Omental fat pad (tissue), 4 donors: ENCODE results near the gene IL31RA. TPM values are rescaled to one million over a fixed set of nuclear protein-coding genes. Genes with fewer than 3 reads are reported as not detected.

Experiments
- ATAC-seq: fragments of 150-250 bp; one replicate; pipeline ENCODE4 v1.9.1; 2016; ENCODE audit warnings: mild to moderate bottlenecking, moderate library complexity; ENCODE audit not compliant: low FRiP score
- DNase-seq: peaks from one replicate; pipeline ENCODE4 v3.0.0-alpha.2; 2019; ENCODE audit warnings: low spot score
- CTCF ChIP-seq, 3 donors: fragments of 450-650 bp; IDR thresholded peaks; one replicate each; pipeline ENCODE4 v1.5.1; 2016 to 2017; ENCODE audit warnings: antibody characterized with exemption in 3 of 3, mild to moderate bottlenecking in 3 of 3, moderate library complexity in 2 of 3
- total RNA-seq, 4 donors: library from RNA; depleted of rRNA; stranded (reverse); fragments of >200 nt; gene quantifications; one replicate each; pipeline ENCODE4 v1.1.0, GENCODE V29; 2016

The IL31RA gene
- total RNA-seq, 4 donors from 2014 or later: not detected

DNA sequence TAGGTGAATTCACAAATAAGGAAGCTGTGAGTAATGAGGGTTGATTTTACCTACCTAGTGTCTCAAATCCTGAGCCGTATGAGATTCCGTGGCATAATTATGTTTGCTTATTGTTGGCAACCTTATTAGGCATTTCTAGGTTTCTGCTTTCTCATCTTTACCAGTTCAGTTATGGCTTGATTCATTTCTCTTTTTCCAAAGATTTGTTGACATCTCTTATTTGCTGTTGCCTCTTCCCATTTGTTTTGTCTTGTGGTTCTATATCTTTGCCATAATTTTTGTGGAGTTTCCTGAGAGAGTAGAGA lies 470 bp downstream of the IL31RA start:
- ATAC-seq (no peak), DNase-seq (no peak)
- TF ChIP-seq CTCF (IDR thresholded peaks at IDR 0.05): no peak

GRCh38 chr5:55852503-55852902 lies 1.3 kb downstream of the IL31RA start:
- no peak for DNase-seq
- TF ChIP-seq CTCF (IDR thresholded peaks at IDR 0.05): no peak
- ATAC-seq: no peak

GRCh38 chr5:55853041-55853670 lies 2.0 kb downstream of the IL31RA start:
- TF ChIP-seq CTCF (IDR thresholded peaks at IDR 0.05): no peak
- no peak for DNase-seq
- ATAC-seq: no peak

GRCh38 chr5:55853818-55854217 lies 2.7 kb downstream of the IL31RA start:
- DNase-seq: no peak
- no peak for ATAC-seq
- TF ChIP-seq CTCF (IDR thresholded peaks at IDR 0.05): no peak

DNA sequence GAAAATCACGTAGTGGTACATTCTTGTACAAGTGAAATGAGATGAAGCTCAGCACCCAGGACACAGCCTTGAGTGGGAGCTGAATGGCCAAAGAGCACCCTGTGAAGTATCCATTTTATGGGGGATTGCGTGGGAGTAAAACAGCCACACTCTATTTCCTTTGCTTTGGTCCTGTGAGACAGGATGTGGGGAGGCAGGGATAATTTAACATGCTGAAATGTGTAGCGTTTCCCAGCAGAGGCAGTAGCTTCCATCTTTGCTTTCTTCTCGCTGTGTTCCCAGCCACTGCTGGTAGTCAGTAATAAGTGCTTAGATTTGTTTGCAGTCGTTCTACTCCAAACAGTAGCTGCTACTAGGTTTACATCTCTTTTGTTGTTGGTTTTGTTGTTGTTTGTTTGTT lies 4.4 kb downstream of the IL31RA start:
- DNase-seq (no peak), ATAC-seq (no peak)
- TF ChIP-seq CTCF (IDR thresholded peaks at IDR 0.05): no peak

DNA sequence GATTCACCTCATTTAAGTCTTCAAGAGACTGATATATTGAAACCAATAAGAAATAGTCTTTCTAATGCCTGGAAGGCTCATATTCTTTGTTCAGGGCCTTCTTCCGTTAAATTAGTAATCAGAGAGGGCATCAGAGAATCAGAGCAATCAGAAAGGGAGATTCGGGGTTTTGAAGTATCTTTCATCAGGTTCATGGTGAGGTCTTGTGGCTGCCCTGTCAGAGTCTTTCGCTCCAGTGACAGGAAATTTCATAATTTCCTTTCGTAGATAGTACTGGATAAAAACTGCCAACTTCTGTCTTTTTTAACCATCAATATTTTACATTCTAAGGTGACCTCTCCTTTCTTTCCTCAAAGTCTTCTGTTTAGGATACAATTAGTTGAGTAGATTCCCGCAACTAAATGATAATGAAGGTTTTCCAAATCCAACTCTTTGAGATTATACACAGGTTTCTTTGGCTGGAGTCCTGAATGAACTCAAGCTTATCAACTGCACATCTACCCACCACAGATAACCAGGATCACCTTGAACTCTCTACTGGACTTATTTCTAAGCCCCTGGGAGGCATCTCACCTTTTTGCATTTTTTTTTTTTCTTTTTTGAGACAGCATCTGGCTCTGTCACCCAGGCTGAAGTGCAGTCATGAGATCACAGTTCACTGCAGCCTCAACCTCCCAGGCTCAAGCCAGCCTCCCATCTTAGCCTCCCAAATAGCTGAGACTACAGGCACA lies 5.5 kb downstream of the IL31RA start:
- ATAC-seq (no peak), DNase-seq (no peak)
- TF ChIP-seq CTCF (IDR thresholded peaks at IDR 0.05): no peak

DNA sequence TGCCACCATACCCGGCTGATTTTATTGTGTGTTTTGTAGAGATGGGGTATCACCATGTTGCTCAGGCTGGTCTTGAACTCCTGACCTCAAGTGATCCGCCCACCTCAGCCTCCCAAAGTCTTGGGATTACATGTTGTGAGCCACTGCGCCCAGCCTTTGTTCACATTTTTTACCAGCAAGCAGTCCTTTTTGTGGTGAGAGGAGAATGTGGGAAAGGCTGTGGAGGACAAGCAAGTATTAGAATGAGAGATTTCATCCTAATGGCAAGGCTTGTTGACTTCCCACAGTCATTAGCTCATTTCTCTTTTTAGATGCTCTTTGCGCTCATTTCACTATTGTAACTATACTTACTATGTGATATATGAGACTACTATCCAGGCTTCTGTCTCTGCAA lies 6.1 kb downstream of the IL31RA start:
- no peak for TF ChIP-seq CTCF (IDR thresholded peaks at IDR 0.05)
- no peak for ATAC-seq
- DNase-seq: no peak
